GM19452 (cell line): Measurements from ENCODE around the gene GAS7.

ENCODE experiments used
- ATAC-seq: cut with Tn5 transposase; IDR thresholded peaks from one replicate; pipeline ENCODE4 v1.9.1; 2021; ENCODE audit not compliant: unreplicated experiment

The GAS7 gene

GRCh38 chr17:10172241-10172741, 26.1 kb downstream of the GAS7 start:
- ATAC-seq = peak; percentile 73

GRCh38 chr17:10171581-10171981, 26.8 kb downstream of the GAS7 start:
- ATAC-seq = peak; percentile 54

DNA sequence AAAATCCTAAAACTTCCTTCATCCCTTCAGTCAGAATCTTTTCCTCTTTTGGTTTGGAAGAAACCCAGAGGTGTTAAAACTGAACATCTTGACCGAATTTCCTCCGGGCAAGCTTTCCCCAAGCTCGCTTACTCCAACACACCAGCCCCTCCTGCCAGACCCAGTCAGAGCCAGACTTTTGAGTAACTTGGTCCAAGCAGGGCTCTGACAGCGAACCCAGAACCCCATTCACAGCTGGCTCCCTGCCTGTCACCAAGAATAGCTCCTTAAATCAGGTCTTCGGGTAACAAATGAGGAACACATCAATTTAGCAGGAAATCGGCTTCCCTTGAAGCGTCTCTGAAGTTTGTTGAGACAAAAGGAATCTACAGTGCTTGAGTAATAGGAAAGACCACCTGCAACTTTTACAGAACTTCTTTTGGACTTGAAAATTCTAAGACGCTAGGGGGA, 27.3 kb downstream of the GAS7 start:
- no peak for ATAC-seq

DNA sequence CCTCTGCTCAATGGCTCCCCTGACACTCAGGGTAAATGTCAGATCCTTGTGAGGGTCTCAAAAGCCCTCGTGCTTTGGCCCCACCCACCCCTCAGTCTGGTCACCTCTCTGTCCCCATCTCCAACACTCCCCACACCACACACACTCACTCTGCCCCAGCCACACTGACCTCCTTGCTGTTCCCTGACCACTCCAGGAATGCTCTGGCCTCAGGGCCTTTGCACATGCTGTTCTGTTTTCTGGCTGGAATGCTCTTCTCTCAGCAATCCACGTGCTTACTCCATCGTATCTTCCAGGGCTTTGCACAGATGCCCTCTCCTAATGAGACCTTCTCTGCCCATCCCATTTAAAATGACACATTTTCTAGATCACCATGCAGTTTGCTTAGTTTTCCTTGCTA, 28.2 kb downstream of the GAS7 start:
- no peak for ATAC-seq

DNA sequence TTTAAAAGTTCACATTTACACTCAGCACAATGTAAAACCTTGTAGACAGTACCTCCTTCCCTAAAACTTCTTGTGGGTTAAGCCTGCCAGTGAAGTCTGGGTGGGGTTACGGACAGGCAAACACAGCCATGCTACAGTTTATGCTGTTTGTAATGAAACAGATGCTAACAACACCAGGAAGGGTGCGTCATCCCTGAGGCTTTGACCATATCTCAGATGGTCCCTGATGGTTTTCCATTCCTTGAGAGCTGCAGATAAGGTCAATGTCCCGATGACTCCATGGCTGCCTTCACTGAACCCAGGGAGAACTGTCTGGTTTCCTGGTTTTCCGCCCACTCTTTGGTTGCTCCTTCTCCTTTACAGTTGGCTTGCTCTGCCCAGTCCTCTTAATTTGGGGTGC, 29.1 kb downstream of the GAS7 start:
- no peak for ATAC-seq

GRCh38 chr17:10166176-10166935, 32.0 kb downstream of the GAS7 start:
- ATAC-seq = no peak

DNA sequence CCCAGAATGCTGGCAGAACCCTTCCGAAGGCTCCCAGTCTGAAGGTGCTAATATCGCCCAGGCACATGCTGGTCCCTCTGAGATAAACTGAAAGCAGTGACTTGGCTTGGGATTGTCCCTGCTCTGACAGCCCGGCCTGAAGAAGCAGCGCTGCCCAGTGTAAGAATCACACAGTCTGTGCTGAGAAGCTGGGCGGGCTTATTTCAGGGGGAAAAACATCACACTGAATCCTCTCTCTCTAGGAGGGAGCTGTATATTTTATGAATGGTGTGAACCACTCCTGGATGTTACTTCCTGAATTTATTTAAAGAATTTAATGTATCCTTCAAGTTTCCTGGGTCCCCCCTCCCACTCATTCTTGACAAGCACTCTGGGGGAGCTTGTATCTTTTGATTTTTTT, 36.3 kb downstream of the GAS7 start:
- no peak for ATAC-seq

DNA sequence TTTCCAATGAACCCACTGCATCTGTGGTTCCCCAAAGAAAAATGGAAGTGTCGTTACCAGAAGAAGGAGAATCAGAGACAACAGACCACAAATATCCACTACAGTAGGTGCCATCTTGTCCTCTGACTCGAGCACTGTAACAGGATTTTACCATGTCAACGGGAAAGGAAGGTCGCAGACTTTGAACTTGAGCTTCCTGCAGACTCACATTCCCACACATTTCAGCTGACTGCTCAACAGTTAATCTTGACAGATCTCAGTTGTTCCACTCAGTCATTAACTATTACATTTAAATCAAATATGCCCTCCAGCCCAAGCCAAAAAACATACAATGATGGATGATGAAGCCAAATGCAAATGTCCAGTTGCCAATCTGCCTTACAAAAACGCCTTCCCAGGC, 37.0 kb downstream of the GAS7 start:
- no peak for ATAC-seq

- ATAC-seq = peak; percentile 75
Measured at GRCh38 chr17:10156948-10157607, 41.3 kb downstream of the GAS7 start.

DNA sequence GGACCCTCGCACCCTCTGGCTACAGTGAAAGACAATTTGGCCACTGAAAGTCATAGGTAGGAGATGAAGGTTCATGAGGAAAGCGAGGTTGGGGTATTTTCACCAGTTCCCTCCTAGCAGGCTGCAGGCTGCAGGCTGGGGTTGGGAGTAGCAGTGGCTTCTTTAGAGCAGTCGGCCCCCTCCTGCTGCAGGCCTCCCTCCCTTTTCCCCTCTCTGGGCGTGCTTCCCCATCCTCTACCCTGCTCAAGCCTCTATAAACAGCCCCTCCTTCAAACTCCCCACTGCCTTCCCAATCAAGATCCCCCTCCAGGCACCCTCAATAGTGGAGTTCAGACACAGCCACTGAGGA, 41.8 kb downstream of the GAS7 start:
- ATAC-seq = no peak

DNA sequence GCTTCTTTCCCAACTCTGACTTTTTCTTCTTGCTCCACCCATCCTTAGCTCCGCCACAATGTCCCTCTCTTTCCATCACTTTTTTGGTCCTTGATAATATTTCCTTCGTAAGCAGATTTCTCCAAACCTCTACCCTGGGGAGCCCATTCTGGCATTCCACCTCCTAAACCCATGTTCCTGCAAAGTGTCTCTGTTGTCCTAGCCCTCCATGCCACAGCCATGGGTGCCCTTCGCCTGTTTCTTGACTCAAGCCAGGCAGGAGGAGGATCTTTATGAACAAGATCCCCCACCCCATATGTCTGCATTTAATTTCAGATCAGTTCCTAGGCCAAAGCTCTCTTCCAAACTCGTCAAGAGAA, 42.4 kb downstream of the GAS7 start:
- ATAC-seq = no peak

GRCh38 chr17:10155371-10156076, 42.9 kb downstream of the GAS7 start:
- no peak for ATAC-seq

GRCh38 chr17:10151667-10152496, 46.5 kb downstream of the GAS7 start:
- ATAC-seq = no peak

DNA sequence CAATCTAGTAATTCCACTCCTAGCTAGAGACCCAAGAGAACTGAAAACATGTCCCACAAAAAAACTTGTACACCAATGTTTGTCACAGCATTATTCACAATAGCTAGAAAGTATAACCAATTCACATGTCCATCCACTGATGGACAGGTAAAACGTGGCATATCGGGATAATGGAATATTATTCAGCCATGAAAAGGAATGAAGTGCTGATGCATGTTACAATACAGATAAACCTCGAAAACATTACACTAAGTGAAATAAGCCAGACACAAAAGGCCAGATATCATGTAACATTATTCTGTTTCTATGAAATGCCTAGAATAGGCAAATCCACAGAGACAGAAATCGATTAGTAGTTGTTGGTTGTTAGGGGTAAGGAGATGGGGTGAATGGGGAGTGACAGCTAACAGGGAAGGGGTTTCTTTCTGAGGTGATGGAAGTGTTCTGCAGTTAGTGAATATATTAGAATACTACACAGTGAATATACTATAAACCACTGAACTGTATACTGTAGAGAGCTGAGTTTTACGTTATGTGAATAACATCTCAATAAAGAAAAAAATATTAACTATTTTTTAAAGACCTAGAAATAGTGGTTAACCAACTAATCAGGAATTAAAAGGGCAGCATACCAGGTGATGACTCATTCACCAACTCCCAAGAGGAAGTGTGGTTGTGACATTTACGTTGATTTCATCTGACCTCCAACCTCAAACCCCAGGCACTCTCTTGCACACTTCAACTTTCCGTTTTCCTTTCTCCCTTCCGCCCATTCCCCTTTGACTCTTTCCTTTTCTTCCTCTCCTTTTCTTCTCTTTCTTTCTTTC, 48.6 kb downstream of the GAS7 start:
- ATAC-seq = peak; percentile 60

GRCh38 chr17:10147761-10148415, 50.5 kb downstream of the GAS7 start:
- no peak for ATAC-seq

GRCh38 chr17:10147040-10147439, 51.4 kb downstream of the GAS7 start:
- no peak for ATAC-seq

- ATAC-seq = no peak
Measured at GRCh38 chr17:10144982-10145381, 53.4 kb downstream of the GAS7 start.

DNA sequence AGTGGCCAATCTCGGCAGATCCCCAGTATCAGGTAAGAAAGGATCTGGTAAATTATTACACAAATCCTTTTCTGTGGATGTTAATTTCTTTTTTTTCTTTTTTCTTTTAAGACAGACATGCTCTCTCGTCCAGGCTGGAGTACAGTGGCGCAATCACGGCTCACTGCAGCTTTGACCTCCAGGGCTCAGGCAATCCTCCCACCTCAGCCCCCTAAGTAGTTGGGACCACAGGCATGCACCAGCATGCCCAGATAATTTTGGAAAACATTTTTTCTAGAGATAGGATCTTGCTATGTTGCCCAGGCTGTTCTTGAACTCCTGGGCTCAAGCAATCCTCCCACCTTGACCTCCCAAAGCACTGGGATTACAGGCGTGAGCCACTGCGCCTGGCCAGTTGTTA, 54.0 kb downstream of the GAS7 start:
- ATAC-seq = no peak

GRCh38 chr17:10141436-10141835, 57.0 kb downstream of the GAS7 start:
- no peak for ATAC-seq

DNA sequence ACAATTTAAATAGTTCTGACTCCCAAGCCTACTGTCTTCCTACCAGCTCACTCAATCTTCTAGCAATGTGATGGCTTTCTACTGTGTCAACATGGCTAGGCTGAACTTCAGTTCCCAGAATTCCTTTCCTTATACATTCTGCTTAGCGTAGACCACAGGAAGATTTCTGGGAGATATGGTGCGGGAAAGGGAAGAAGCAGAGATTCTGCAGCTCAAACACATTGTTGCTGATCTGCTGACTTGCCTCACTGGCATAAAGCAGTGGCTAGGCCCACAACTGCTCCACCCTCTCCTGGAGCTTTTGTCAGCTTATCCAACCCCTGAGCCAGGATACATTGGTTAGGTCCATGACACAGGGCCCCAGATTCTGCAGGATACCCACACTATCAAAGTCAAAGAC, 58.8 kb downstream of the GAS7 start:
- ATAC-seq = no peak
